WTC11 (cell line): ENCODE results near the gene ARHGAP20. TPM values are rescaled to one million over a fixed set of nuclear protein-coding genes. Genes with fewer than 3 reads are reported as not detected.

ENCODE experiments used
- ATAC-seq: fragments of 200-7000 bp; cut with Tn5 transposase; 2 replicates; pipeline ENCODE4 v1.10.0; 2021; ENCODE audit warnings: mild to moderate bottlenecking, moderate library complexity
- CTCF ChIA-PET: fragments of 300-600 bp; sonication (Branson Sonifier 250); formaldehyde crosslinking; loops from one replicate; lab custom pipeline; 2021; ENCODE audit warnings: antibody characterized with exemption; lab: Charles Lee
- POLR2A ChIA-PET: fragments of 350-600 bp; sonication (Branson Sonifier 250); formaldehyde crosslinking; loops from one replicate; lab custom pipeline; 2021; ENCODE audit warnings: antibody characterized with exemption; lab: Charles Lee
- DNase-seq: peaks from one replicate; pipeline ENCODE4 v3.0.0; 2021; ENCODE audit warnings: low spot score
- H3K27ac Mint-ChIP-seq: 2 replicates; pipeline ENCODE4 v1.8.0; 2021; ENCODE audit warnings: mixed read lengths
- H3K27me3 Mint-ChIP-seq: 2 replicates; pipeline ENCODE4 v1.8.0; 2021; ENCODE audit warnings: low read depth, mild to moderate bottlenecking, moderate library complexity, mixed read lengths
- H3K36me3 Mint-ChIP-seq: 2 replicates; pipeline ENCODE4 v1.8.0; 2021; ENCODE audit warnings: mixed read lengths
- H3K4me1 Mint-ChIP-seq: 2 replicates; pipeline ENCODE4 v1.8.0; 2022; ENCODE audit warnings: mixed read lengths
- H3K4me3 Mint-ChIP-seq: 2 replicates; pipeline ENCODE4 v1.8.0; 2021; ENCODE audit warnings: mild to moderate bottlenecking, moderate library complexity, mixed read lengths
- H3K9me3 Mint-ChIP-seq: 2 replicates; pipeline ENCODE4 v1.8.0; 2021; ENCODE audit warnings: mixed read lengths
- ATF1 ChIP-seq: sonication (generic); formaldehyde crosslinking; IDR thresholded peaks from 2 replicates; pipeline ENCODE4 v1.8.1; 2023; ENCODE audit warnings: mild to moderate bottlenecking, moderate library complexity, missing genetic modification reagents
- ATF6 ChIP-seq: sonication (generic); formaldehyde crosslinking; IDR thresholded peaks from 2 replicates; pipeline ENCODE4 v1.8.1; 2023; ENCODE audit warnings: mild to moderate bottlenecking, missing genetic modification reagents
- CBFB ChIP-seq: sonication (generic); formaldehyde crosslinking; IDR thresholded peaks from 2 replicates; pipeline ENCODE4 v1.8.1; 2022; ENCODE audit warnings: mild to moderate bottlenecking, low read depth, missing genetic modification reagents
- CREM ChIP-seq: sonication (generic); formaldehyde crosslinking; IDR thresholded peaks from 2 replicates; pipeline ENCODE4 v1.8.1; 2022; ENCODE audit warnings: mild to moderate bottlenecking, missing genetic modification reagents, moderate library complexity
- CTCF ChIP-seq: fragments of 200-600 bp; IDR thresholded peaks from 2 replicates; pipeline ENCODE4 v1.8.0; 2022; ENCODE audit warnings: antibody characterized with exemption
- E2F5 ChIP-seq: sonication (generic); formaldehyde crosslinking; IDR thresholded peaks from 2 replicates; pipeline ENCODE4 v1.8.1; 2022; ENCODE audit warnings: mild to moderate bottlenecking, moderate library complexity, missing genetic modification reagents
- ESRRA ChIP-seq: sonication (generic); formaldehyde crosslinking; IDR thresholded peaks from 2 replicates; pipeline ENCODE4 v1.8.1; 2022; ENCODE audit warnings: mild to moderate bottlenecking, missing genetic modification reagents, borderline replicate concordance
- FOXP1 ChIP-seq: sonication (generic); formaldehyde crosslinking; IDR thresholded peaks from 2 replicates; pipeline ENCODE4 v1.8.0; 2022; ENCODE audit warnings: missing genetic modification reagents, mild to moderate bottlenecking, moderate library complexity, borderline replicate concordance
- GABPB1 ChIP-seq: sonication (generic); formaldehyde crosslinking; IDR thresholded peaks from 2 replicates; pipeline ENCODE4 v1.8.1; 2023; ENCODE audit warnings: mild to moderate bottlenecking, missing genetic modification reagents
- IRF1 ChIP-seq: sonication (generic); formaldehyde crosslinking; IDR thresholded peaks from 2 replicates; pipeline ENCODE4 v1.8.0; 2023; ENCODE audit warnings: missing genetic modification reagents
- JAZF1 ChIP-seq: fragments of 250-450 bp; sonication (Bioruptor Pico); IDR thresholded peaks from 2 replicates; pipeline ENCODE4 v1.9.0; 2021; ENCODE audit warnings: moderate library complexity, mild to moderate bottlenecking, inconsistent platforms
- KAT7 ChIP-seq: sonication (generic); formaldehyde crosslinking; IDR thresholded peaks from 2 replicates; pipeline ENCODE4 v1.8.1; 2023; ENCODE audit warnings: missing genetic modification reagents, mild to moderate bottlenecking, borderline replicate concordance
- NFATC4 ChIP-seq: fragments of 250-450 bp; sonication (Bioruptor Pico); IDR thresholded peaks from 2 replicates; pipeline ENCODE4 v1.9.0; 2021; ENCODE audit warnings: mild to moderate bottlenecking
- NFYB ChIP-seq: sonication (generic); formaldehyde crosslinking; conservative IDR thresholded peaks from 2 replicates; pipeline ENCODE4 v1.8.0; 2022; ENCODE audit warnings: low read depth, missing genetic modification reagents
- NR1H2 ChIP-seq: sonication (generic); formaldehyde crosslinking; IDR thresholded peaks from 2 replicates; pipeline ENCODE4 v1.9.0; 2021; ENCODE audit warnings: mild to moderate bottlenecking, moderate library complexity, missing genetic modification reagents
- RORB ChIP-seq: fragments of 250-450 bp; sonication (Bioruptor Pico); IDR thresholded peaks from 2 replicates; pipeline ENCODE4 v1.9.0; 2021; ENCODE audit warnings: mild to moderate bottlenecking
- SMAD4 ChIP-seq: sonication (generic); formaldehyde crosslinking; IDR thresholded peaks from 2 replicates; pipeline ENCODE4 v1.8.0; 2022; ENCODE audit warnings: mild to moderate bottlenecking, missing genetic modification reagents
- STAT6 ChIP-seq: sonication (generic); formaldehyde crosslinking; conservative IDR thresholded peaks from 2 replicates; pipeline ENCODE4 v1.8.1; 2023; ENCODE audit warnings: mild to moderate bottlenecking, low read depth, missing genetic modification reagents, moderate library complexity
- TCF7 ChIP-seq: sonication (generic); formaldehyde crosslinking; IDR thresholded peaks from 2 replicates; pipeline ENCODE4 v1.8.0; 2022; ENCODE audit warnings: mild to moderate bottlenecking, low read depth, missing genetic modification reagents, moderate library complexity
- USF2 ChIP-seq: sonication (generic); formaldehyde crosslinking; IDR thresholded peaks from 2 replicates; pipeline ENCODE4 v1.8.1; 2023; ENCODE audit warnings: mild to moderate bottlenecking, missing genetic modification reagents, moderate library complexity
- ZBTB21 ChIP-seq: sonication (generic); formaldehyde crosslinking; IDR thresholded peaks from 2 replicates; pipeline ENCODE4 v1.8.1; 2023; ENCODE audit warnings: mild to moderate bottlenecking, missing genetic modification reagents, borderline replicate concordance
- ZNF263 ChIP-seq: sonication (generic); formaldehyde crosslinking; IDR thresholded peaks from 2 replicates; pipeline ENCODE4 v1.8.1; 2022; ENCODE audit warnings: low read depth, mild to moderate bottlenecking, moderate library complexity, missing genetic modification reagents
- ZNF512 ChIP-seq: sonication (generic); formaldehyde crosslinking; IDR thresholded peaks from 2 replicates; pipeline ENCODE4 v1.8.1; 2022; ENCODE audit warnings: missing genetic modification reagents, borderline replicate concordance
- total RNA-seq: library from RNA; stranded (reverse); gene quantifications from 3 replicates; pipeline ENCODE4 v1.2.3, GENCODE V29; 2021

The ARHGAP20 gene
- total RNA-seq, 1 experiment from 2014 or later: 0.15 TPM

GRCh38 chr11:110606415-110606814 is 105.8 kb downstream of the ARHGAP20 start (continued):
- TF ChIP-seq ESRRA (CRISPR knock-in tag): no peak
- TF ChIP-seq USF2 (CRISPR knock-in tag): no peak

- H3K27ac Mint-ChIP-seq: no peak overlapping the region
- ChIA-PET CTCF (no interaction called here), POLR2A (interaction anchor here (0.7 kb wide), 1 partner anchor 162 kb away, joined by 4 read pairs; no protein-coding TSS in a partner anchor)
- DNase-seq (no peak), ATAC-seq (no peak)
- no peaks in the 10 kb centered on the region for H3K27me3 Mint-ChIP-seq
- H3K4me3 Mint-ChIP-seq: no peak overlapping the region
- no peaks in the 10 kb centered on the region for H3K36me3 Mint-ChIP-seq
- no peaks in the 10 kb centered on the region for H3K4me1 Mint-ChIP-seq
- H3K9me3 Mint-ChIP-seq: 0 out of 2 replicates have a peak, but pooled peaks cover 5% of the 10 kb centered on the region
- no peak for TF ChIP-seq RORB (CRISPR knock-in tag)
- TF ChIP-seq NR1H2 (CRISPR knock-in tag): no peak
- no peak for TF ChIP-seq NFYB (CRISPR knock-in tag)
- no peak for TF ChIP-seq FOXP1 (CRISPR knock-in tag)
- TF ChIP-seq CTCF: no peak
- no peak for TF ChIP-seq KAT7 (CRISPR knock-in tag)
- TF ChIP-seq JAZF1 (CRISPR knock-in tag): no peak
- TF ChIP-seq IRF1 (CRISPR knock-in tag): no peak
- TF ChIP-seq GABPB1 (CRISPR knock-in tag): no peak
- no peak for TF ChIP-seq ATF1
- no peak for TF ChIP-seq ZBTB21
- no peak for TF ChIP-seq TCF7
- no peak for TF ChIP-seq NFATC4 (CRISPR knock-in tag)
These were observed 110.3 kb downstream of the ARHGAP20 start for GRCh38 chr11:110601936-110602335.

GRCh38 chr11:110600322-110600721 is 111.9 kb downstream of the ARHGAP20 start:
- no peaks in the 10 kb centered on the region for H3K4me1 Mint-ChIP-seq
- H3K27me3 Mint-ChIP-seq: no peaks in the 10 kb centered on the region
- ATAC-seq (no peak), DNase-seq (no peak)
- POLR2A ChIA-PET: no interaction called here
- no peaks in the 10 kb centered on the region for H3K36me3 Mint-ChIP-seq
- no peak overlapping the region for H3K4me3 Mint-ChIP-seq
- H3K9me3 Mint-ChIP-seq: peaks cover 5% of the 10 kb centered on the region; the same call in 1 of the 2 replicates
- CTCF ChIA-PET: no interaction called here
- no peak overlapping the region for H3K27ac Mint-ChIP-seq
- TF ChIP-seq CREM (CRISPR knock-in tag) (no peak), SMAD4 (CRISPR knock-in tag) (no peak), E2F5 (CRISPR knock-in tag) (no peak), STAT6 (CRISPR knock-in tag) (no peak), ATF6 (no peak), CBFB (CRISPR knock-in tag) (no peak), ZNF263 (no peak), ZNF512 (CRISPR knock-in tag) (no peak)
